GM23338 (cell line): ENCODE results near the gene CD99L2. TPM values are rescaled to one million over a fixed set of nuclear protein-coding genes. Genes with fewer than 3 reads are reported as not detected.

Experiments
- ATAC-seq: fragments of 200-7000 bp; cut with Tn5 transposase; 3 replicates; pipeline ENCODE4 v1.9.1; 2020
- DNase-seq: peaks from one replicate; pipeline ENCODE4 v3.0.0-alpha.2; 2015; ENCODE audit warnings: low spot score
- H2AFZ ChIP-seq: fragments of 200-600 bp; sonication (generic); 2 replicates; pipeline ENCODE4 v1.8.0; 2016; ENCODE audit warnings: antibody characterized with exemption, mild to moderate bottlenecking, moderate library complexity
- H3F3A ChIP-seq: fragments of 200-600 bp; sonication (generic); replicated peaks from 2 replicates; pipeline ENCODE4 v1.8.0; 2017; ENCODE audit warnings: antibody characterized with exemption, mixed run types, low read depth
- H3K27ac ChIP-seq: fragments of 200-600 bp; sonication (generic); 2 replicates; pipeline ENCODE4 v1.6.1; 2016; ENCODE audit warnings: low read depth
- H3K27me3 ChIP-seq: fragments of 200-600 bp; sonication (generic); 2 replicates; pipeline ENCODE4 v1.8.0; 2016; ENCODE audit warnings: mild to moderate bottlenecking, mixed run types, moderate library complexity; ENCODE audit not compliant: insufficient read depth
- H3K36me3 ChIP-seq: fragments of 200-600 bp; sonication (generic); 2 replicates; pipeline ENCODE4 v1.8.0; 2016; ENCODE audit warnings: mild to moderate bottlenecking; ENCODE audit not compliant: insufficient read depth
- H3K4me1 ChIP-seq: fragments of 200-600 bp; sonication (generic); 2 replicates; pipeline ENCODE4 v1.8.0; 2016; ENCODE audit warnings: mild to moderate bottlenecking, moderate library complexity; ENCODE audit not compliant: insufficient read depth
- H3K4me2 ChIP-seq: fragments of 200-600 bp; sonication (generic); 2 replicates; pipeline ENCODE4 v1.7.1; 2017; ENCODE audit warnings: mixed run types
- H3K4me3 ChIP-seq: fragments of 200-600 bp; sonication (generic); 2 replicates; pipeline ENCODE4 v1.6.1; 2016; ENCODE audit warnings: mixed run types
- H3K79me2 ChIP-seq: fragments of 200-600 bp; sonication (generic); replicated peaks from 2 replicates; pipeline ENCODE4 v1.8.0; 2017; ENCODE audit warnings: mild to moderate bottlenecking; ENCODE audit not compliant: insufficient read depth
- H3K9me2 ChIP-seq: fragments of 200-600 bp; sonication (generic); 2 replicates; pipeline ENCODE4 v1.8.0; 2017; ENCODE audit not compliant: insufficient read depth
- H4K20me1 ChIP-seq: fragments of 200-600 bp; sonication (generic); replicated peaks from 2 replicates; pipeline ENCODE4 v1.8.0; 2017; ENCODE audit warnings: mild to moderate bottlenecking; ENCODE audit not compliant: insufficient read depth
- H3K27ac Mint-ChIP-seq: 2 replicates; pipeline ENCODE4 v1.8.0; 2020; ENCODE audit warnings: inconsistent platforms, mild to moderate bottlenecking, moderate library complexity, mixed read lengths
- H3K27me3 Mint-ChIP-seq: 3 replicates; pipeline ENCODE4 v1.8.0; 2022; ENCODE audit warnings: low read depth, mild to moderate bottlenecking, moderate library complexity, mixed read lengths, inconsistent platforms; ENCODE audit not compliant: insufficient read depth, poor library complexity
- H3K36me3 Mint-ChIP-seq: 3 replicates; pipeline ENCODE4 v1.8.0; 2021; ENCODE audit warnings: low read depth, mild to moderate bottlenecking, inconsistent platforms, moderate library complexity, mixed read lengths
- H3K4me1 Mint-ChIP-seq: 3 replicates; pipeline ENCODE4 v1.8.0; 2020; ENCODE audit warnings: mild to moderate bottlenecking, inconsistent platforms, mixed read lengths
- H3K4me3 Mint-ChIP-seq: 3 replicates; pipeline ENCODE4 v1.8.0; 2021; ENCODE audit warnings: moderate library complexity, mild to moderate bottlenecking, inconsistent platforms, mixed read lengths
- H3K9me3 Mint-ChIP-seq: 3 replicates; pipeline ENCODE4 v1.8.0; 2020; ENCODE audit warnings: moderate library complexity, mild to moderate bottlenecking, inconsistent platforms, mixed read lengths
- CTCF ChIP-seq, 2 experiments: fragments of 200-600 bp in 1 of 2; sonication (generic) in 1 of 2; conservative IDR thresholded peaks; 2 replicates each; pipeline versions ENCODE4 v1.5.1 to v1.6.1; 2016 to 2017; ENCODE audit warnings: antibody characterized with exemption in 2 of 2, low read depth in 2 of 2, mild to moderate bottlenecking in 2 of 2, moderate library complexity in 1 of 2
- EZH2 ChIP-seq: fragments of 200-600 bp; sonication (generic); IDR thresholded peaks from one replicate; pipeline ENCODE4 v1.8.0; 2017; ENCODE audit warnings: antibody characterized with exemption, mild to moderate bottlenecking, low read depth; ENCODE audit not compliant: unreplicated experiment
- NANOG ChIP-seq: IDR thresholded peaks from 2 replicates; pipeline ENCODE4 v1.6.1; 2016; ENCODE audit warnings: antibody characterized with exemption, borderline replicate concordance
- POLR2AphosphoS5 ChIP-seq: IDR thresholded peaks from 2 replicates; pipeline ENCODE4 v1.6.1; 2016; ENCODE audit warnings: antibody characterized with exemption, low read depth
- REST ChIP-seq: IDR thresholded peaks from one replicate; pipeline ENCODE4 v1.6.1; 2018; ENCODE audit warnings: antibody characterized with exemption; ENCODE audit not compliant: unreplicated experiment
- ZNF114 ChIP-seq: fragments of 250-450 bp; sonication (Bioruptor Pico); IDR thresholded peaks from 2 replicates; pipeline ENCODE4 v1.5.0; 2020; ENCODE audit warnings: mild to moderate bottlenecking, moderate library complexity
- ZNF331 ChIP-seq: fragments of 250-450 bp; sonication (Bioruptor Pico); IDR thresholded peaks from 2 replicates; pipeline ENCODE4 v1.5.0; 2020; ENCODE audit warnings: low read depth, mild to moderate bottlenecking, moderate library complexity
- polyA plus RNA-seq: library from polyadenylated mRNA; unstranded; fragments of >200 nt; fragmentation: Nextera tagmentation; extraction: Ambion mirVana; gene quantifications from 2 replicates; pipeline ENCODE4 v1.2.1, GENCODE V29; 2016
- total RNA-seq: library from RNA; depleted of rRNA; stranded (reverse); fragments of >200 nt; shearing (Covaris generic); gene quantifications from 2 replicates; pipeline ENCODE4 v1.2.3, GENCODE V29; 2014
- TF ChIP-seq, protein P1 (sequence below): fragments of 250-450 bp; sonication (Bioruptor Pico); IDR thresholded peaks from 2 replicates; pipeline ENCODE4 v1.5.0; 2020; ENCODE audit warnings: mild to moderate bottlenecking, moderate library complexity

The CD99L2 gene
- total and polyA plus RNA-seq, 2 experiments from 2014 or later = 2.6 to 6.4 TPM

- Mint-ChIP-seq H3K9me3 (no peaks in the 10 kb centered on the region; the same call in 2 of the 3 replicates), H3K4me1 (peaks cover 11% of the 10 kb centered on the region; the same call in 2 of the 3 replicates), H3K36me3 (peaks cover 8% of the 10 kb centered on the region), H3K27ac (no peak overlapping the region), H3K4me3 (no peak overlapping the region), H3K27me3 (peaks cover 4% of the 10 kb centered on the region)
- H3K9me2 ChIP-seq = no peaks in the 10 kb centered on the region
- H3F3A ChIP-seq = no peaks in the 10 kb centered on the region
- DNase-seq (no peak), ATAC-seq (no peak)
- H3K79me2 ChIP-seq = no peaks in the 10 kb centered on the region
- no peak overlapping the region for H2AFZ ChIP-seq
- no peak overlapping the region for H3K27ac ChIP-seq
- no peaks in the 10 kb centered on the region; the same call in 1 of the 2 replicates for H3K4me1 ChIP-seq
- H3K4me3 ChIP-seq = no peak overlapping the region
- no peaks in the 10 kb centered on the region for H3K36me3 ChIP-seq
- H4K20me1 ChIP-seq = no peaks in the 10 kb centered on the region
- H3K27me3 ChIP-seq = no peaks in the 10 kb centered on the region
- no peak overlapping the region for H3K4me2 ChIP-seq
- no peak for TF ChIP-seq EZH2
- TF ChIP-seq ZNF331 = no peak
- no peak for TF ChIP-seq ZNF114 (CRISPR knock-in tag)
- TF ChIP-seq, protein P1, sequence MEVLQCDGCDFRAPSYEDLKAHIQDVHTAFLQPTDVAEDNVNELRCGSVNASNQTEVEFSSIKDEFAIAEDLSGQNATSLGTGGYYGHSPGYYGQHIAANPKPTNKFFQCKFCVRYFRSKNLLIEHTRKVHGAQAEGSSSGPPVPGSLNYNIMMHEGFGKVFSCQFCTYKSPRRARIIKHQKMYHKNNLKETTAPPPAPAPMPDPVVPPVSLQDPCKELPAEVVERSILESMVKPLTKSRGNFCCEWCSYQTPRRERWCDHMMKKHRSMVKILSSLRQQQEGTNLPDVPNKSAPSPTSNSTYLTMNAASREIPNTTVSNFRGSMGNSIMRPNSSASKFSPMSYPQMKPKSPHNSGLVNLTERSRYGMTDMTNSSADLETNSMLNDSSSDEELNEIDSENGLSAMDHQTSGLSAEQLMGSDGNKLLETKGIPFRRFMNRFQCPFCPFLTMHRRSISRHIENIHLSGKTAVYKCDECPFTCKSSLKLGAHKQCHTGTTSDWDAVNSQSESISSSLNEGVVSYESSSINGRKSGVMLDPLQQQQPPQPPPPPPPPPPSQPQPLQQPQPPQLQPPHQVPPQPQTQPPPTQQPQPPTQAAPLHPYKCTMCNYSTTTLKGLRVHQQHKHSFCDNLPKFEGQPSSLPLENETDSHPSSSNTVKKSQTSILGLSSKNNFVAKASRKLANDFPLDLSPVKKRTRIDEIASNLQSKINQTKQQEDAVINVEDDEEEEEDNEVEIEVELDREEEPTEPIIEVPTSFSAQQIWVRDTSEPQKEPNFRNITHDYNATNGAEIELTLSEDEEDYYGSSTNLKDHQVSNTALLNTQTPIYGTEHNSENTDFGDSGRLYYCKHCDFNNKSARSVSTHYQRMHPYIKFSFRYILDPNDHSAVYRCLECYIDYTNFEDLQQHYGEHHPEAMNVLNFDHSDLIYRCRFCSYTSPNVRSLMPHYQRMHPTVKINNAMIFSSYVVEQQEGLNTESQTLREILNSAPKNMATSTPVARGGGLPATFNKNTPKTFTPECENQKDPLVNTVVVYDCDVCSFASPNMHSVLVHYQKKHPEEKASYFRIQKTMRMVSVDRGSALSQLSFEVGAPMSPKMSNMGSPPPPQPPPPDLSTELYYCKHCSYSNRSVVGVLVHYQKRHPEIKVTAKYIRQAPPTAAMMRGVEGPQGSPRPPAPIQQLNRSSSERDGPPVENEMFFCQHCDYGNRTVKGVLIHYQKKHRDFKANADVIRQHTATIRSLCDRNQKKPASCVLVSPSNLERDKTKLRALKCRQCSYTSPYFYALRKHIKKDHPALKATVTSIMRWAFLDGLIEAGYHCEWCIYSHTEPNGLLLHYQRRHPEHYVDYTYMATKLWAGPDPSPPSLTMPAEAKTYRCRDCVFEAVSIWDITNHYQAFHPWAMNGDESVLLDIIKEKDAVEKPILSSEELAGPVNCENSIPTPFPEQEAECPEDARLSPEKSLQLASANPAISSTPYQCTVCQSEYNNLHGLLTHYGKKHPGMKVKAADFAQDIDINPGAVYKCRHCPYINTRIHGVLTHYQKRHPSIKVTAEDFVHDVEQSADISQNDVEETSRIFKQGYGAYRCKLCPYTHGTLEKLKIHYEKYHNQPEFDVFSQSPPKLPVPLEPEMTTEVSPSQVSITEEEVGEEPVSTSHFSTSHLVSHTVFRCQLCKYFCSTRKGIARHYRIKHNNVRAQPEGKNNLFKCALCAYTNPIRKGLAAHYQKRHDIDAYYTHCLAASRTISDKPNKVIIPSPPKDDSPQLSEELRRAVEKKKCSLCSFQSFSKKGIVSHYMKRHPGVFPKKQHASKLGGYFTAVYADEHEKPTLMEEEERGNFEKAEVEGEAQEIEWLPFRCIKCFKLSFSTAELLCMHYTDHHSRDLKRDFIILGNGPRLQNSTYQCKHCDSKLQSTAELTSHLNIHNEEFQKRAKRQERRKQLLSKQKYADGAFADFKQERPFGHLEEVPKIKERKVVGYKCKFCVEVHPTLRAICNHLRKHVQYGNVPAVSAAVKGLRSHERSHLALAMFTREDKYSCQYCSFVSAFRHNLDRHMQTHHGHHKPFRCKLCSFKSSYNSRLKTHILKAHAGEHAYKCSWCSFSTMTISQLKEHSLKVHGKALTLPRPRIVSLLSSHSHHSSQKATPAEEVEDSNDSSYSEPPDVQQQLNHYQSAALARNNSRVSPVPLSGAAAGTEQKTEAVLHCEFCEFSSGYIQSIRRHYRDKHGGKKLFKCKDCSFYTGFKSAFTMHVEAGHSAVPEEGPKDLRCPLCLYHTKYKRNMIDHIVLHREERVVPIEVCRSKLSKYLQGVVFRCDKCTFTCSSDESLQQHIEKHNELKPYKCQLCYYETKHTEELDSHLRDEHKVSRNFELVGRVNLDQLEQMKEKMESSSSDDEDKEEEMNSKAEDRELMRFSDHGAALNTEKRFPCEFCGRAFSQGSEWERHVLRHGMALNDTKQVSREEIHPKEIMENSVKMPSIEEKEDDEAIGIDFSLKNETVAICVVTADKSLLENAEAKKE (CRISPR knock-in tag) = no peak
- TF ChIP-seq REST = no peak
- no peak for TF ChIP-seq POLR2AphosphoS5
- no peak for TF ChIP-seq CTCF (conservative IDR thresholded peaks at IDR 0.05; ENCODE audit: low read depth in 2 of 2)
- no peak for TF ChIP-seq NANOG
These were observed 127.4 kb downstream of the CD99L2 start for GRCh38 chrX:150771116-150771515.
